H1 (cell line): Measurements from ENCODE around the gene GDPD5. TPM values are rescaled to one million over a fixed set of nuclear protein-coding genes. Genes with fewer than 3 reads are reported as not detected.

Experiments
- CTCF ChIA-PET: fragments of 300-600 bp; sonication (Branson Sonifier 250); formaldehyde crosslinking; loops from one replicate; lab custom pipeline; 2021; ENCODE audit not compliant: partially characterized antibody; lab: Charles Lee
- POLR2A ChIA-PET: fragments of 300-600 bp; sonication (Branson Sonifier 250); formaldehyde crosslinking; loops from one replicate; lab custom pipeline; 2021; ENCODE audit warnings: inconsistent platforms; ENCODE audit not compliant: partially characterized antibody; lab: Charles Lee
- DNase-seq, 2 experiments: peaks; one replicate each; pipeline versions ENCODE4 v3.0.0 to v3.0.0-alpha.2; 2010 to 2022; ENCODE audit warnings: low spot score in 2 of 2, low read depth in 1 of 2, mixed read lengths in 1 of 2
- FAIRE-seq: peaks from 2 replicates; lab custom pipeline; 2011; peaks lifted over from hg19 to GRCh38; lab: Jason Lieb, UNC
- H2AFZ ChIP-seq: 2 replicates; pipeline ENCODE4 v1.8.1; 2012; ENCODE audit warnings: low read length, inconsistent platforms
- H2AK5ac ChIP-seq: 2 replicates; pipeline ENCODE4 v1.6.1; 2013; ENCODE audit warnings: low read depth, low read length
- H2BK120ac ChIP-seq: replicated peaks from 2 replicates; pipeline ENCODE3; 2013; ENCODE audit warnings: low read depth, low read length, inconsistent platforms
- H2BK12ac ChIP-seq: 2 replicates; pipeline ENCODE4 v1.6.1; 2013; ENCODE audit warnings: low read depth, low read length
- H2BK15ac ChIP-seq: 2 replicates; pipeline ENCODE4 v1.6.1; 2013; ENCODE audit warnings: low read length
- H2BK20ac ChIP-seq: 2 replicates; pipeline ENCODE4 v1.6.1; 2013; ENCODE audit warnings: low read length
- H2BK5ac ChIP-seq: 2 replicates; pipeline ENCODE4 v1.6.1; 2013; ENCODE audit warnings: low read depth, low read length
- H3K14ac ChIP-seq: 2 replicates; pipeline ENCODE4 v1.6.1; 2013; ENCODE audit warnings: inconsistent platforms; ENCODE audit not compliant: insufficient read length
- H3K18ac ChIP-seq: 2 replicates; pipeline ENCODE4 v1.6.1; 2013; ENCODE audit warnings: low read length; ENCODE audit errors: extremely low read depth
- H3K23ac ChIP-seq: 2 replicates; pipeline ENCODE4 v1.6.1; 2013; ENCODE audit warnings: inconsistent platforms; ENCODE audit not compliant: insufficient read length
- H3K23me2 ChIP-seq: 2 replicates; pipeline ENCODE4 v1.6.1; 2013; ENCODE audit warnings: low read depth, low read length
- H3K27ac ChIP-seq: 2 replicates; pipeline ENCODE4 v1.6.1; 2011; ENCODE audit warnings: low read depth, low read length, inconsistent platforms
- H3K27me3 ChIP-seq, 4 experiments: replicated peaks in 1 of 4; 1 replicate in 1 of 4; 2 replicates in 3 of 4; pipeline versions ENCODE4 v1.6.1 to v1.8.1; 2011 to 2013; ENCODE audit warnings: low read length in 3 of 4, mild to moderate bottlenecking in 3 of 4, inconsistent platforms in 2 of 4, mixed read lengths in 2 of 4, moderate library complexity in 1 of 4; ENCODE audit not compliant: control insufficient read depth in 3 of 4, insufficient read depth in 3 of 4; ENCODE audit errors: extremely low read depth in 1 of 4
- H3K36me3 ChIP-seq, 4 experiments: 2 replicates each; pipeline versions ENCODE4 v1.6.1 to v1.8.1; 2011 to 2013; ENCODE audit warnings: mild to moderate bottlenecking in 4 of 4, low read length in 3 of 4, moderate library complexity in 2 of 4, control low read depth in 1 of 4, inconsistent platforms in 1 of 4; ENCODE audit not compliant: insufficient read depth in 4 of 4, control insufficient read depth in 2 of 4
- H3K4ac ChIP-seq: replicated peaks from 2 replicates; pipeline ENCODE3; 2013; ENCODE audit warnings: low read length, low read depth, mixed read lengths, inconsistent platforms; ENCODE audit not compliant: insufficient read length
- H3K4me1 ChIP-seq, 4 experiments: replicated peaks in 1 of 4; 1 replicate in 1 of 4; 2 replicates in 3 of 4; pipeline versions ENCODE4 v1.6.1 to v1.8.1; 2011 to 2013; ENCODE audit warnings: low read length in 3 of 4, inconsistent platforms in 2 of 4, mixed read lengths in 1 of 4; ENCODE audit not compliant: insufficient read depth in 4 of 4, control insufficient read depth in 3 of 4
- H3K4me2 ChIP-seq, 2 experiments: 2 replicates each; pipeline versions ENCODE4 v1.6.1 to v1.8.1; 2011 to 2013; ENCODE audit warnings: low read depth in 2 of 2, low read length in 2 of 2, control low read depth in 1 of 2, inconsistent platforms in 1 of 2, mild to moderate bottlenecking in 1 of 2; ENCODE audit not compliant: insufficient read depth in 1 of 2
- H3K4me3 ChIP-seq, 4 experiments: fragments of 200-600, 300-600 bp in 1 of 4; sonication (generic), shearing (Covaris generic), sonication (Bioruptor Twin) in 1 of 4; 2 replicates each; pipeline versions ENCODE4 v1.5.1 to v1.8.1; 2011 to 2016; ENCODE audit warnings: low read length in 4 of 4, low read depth in 3 of 4, control low read depth in 2 of 4, inconsistent platforms in 2 of 4, mild to moderate bottlenecking in 2 of 4, mixed read lengths in 1 of 4, moderate library complexity in 1 of 4; ENCODE audit not compliant: insufficient read depth in 2 of 4; ENCODE audit errors: extremely low read depth in 1 of 4
- H3K56ac ChIP-seq: replicated peaks from 2 replicates; pipeline ENCODE3; 2013; ENCODE audit warnings: low read depth, mild to moderate bottlenecking, mixed read lengths, low read length, inconsistent platforms; ENCODE audit not compliant: insufficient read length
- H3K79me1 ChIP-seq: 2 replicates; pipeline ENCODE4 v1.6.1; 2013; ENCODE audit warnings: low read depth, low read length, control low read depth
- H3K79me2 ChIP-seq, 2 experiments: 2 replicates each; pipeline versions ENCODE4 v1.6.1 to v1.8.1; 2012 to 2013; ENCODE audit warnings: low read length in 2 of 2, mild to moderate bottlenecking in 2 of 2, inconsistent platforms in 1 of 2; ENCODE audit not compliant: insufficient read depth in 2 of 2, control insufficient read depth in 1 of 2
- H3K9ac ChIP-seq, 4 experiments: replicated peaks in 1 of 4; 1 replicate in 1 of 4; 2 replicates in 3 of 4; pipeline versions ENCODE4 v1.6.1 to v1.8.1; 2011 to 2013; ENCODE audit warnings: low read depth in 3 of 4, low read length in 3 of 4, control low read depth in 2 of 4, mild to moderate bottlenecking in 2 of 4, moderate library complexity in 2 of 4, inconsistent platforms in 1 of 4; ENCODE audit errors: extremely low read depth in 1 of 4
- H3K9me3 ChIP-seq, 2 experiments: 2 replicates each; pipeline versions ENCODE4 v1.6.1 to v1.8.1; 2012 to 2013; ENCODE audit warnings: mild to moderate bottlenecking in 2 of 2, moderate library complexity in 2 of 2, control low read depth in 1 of 2, inconsistent platforms in 1 of 2, low read depth in 1 of 2, low read length in 1 of 2, mixed read lengths in 1 of 2; ENCODE audit not compliant: insufficient read depth in 2 of 2
- H4K20me1 ChIP-seq, 2 experiments: replicated peaks in 1 of 2; 2 replicates each; pipeline versions ENCODE3 to v1.8.1; 2011 to 2013; ENCODE audit warnings: inconsistent platforms in 2 of 2, low read length in 2 of 2, mild to moderate bottlenecking in 1 of 2; ENCODE audit not compliant: insufficient read depth in 2 of 2, control insufficient read depth in 1 of 2
- H4K5ac ChIP-seq: 2 replicates; pipeline ENCODE4 v1.6.1; 2013; ENCODE audit warnings: low read length, low read depth, mixed read lengths, inconsistent platforms; ENCODE audit not compliant: insufficient read length
- H4K8ac ChIP-seq: 2 replicates; pipeline ENCODE4 v1.8.0; 2013; ENCODE audit warnings: mild to moderate bottlenecking, moderate library complexity, low read length, inconsistent platforms; ENCODE audit not compliant: insufficient read depth; ENCODE audit errors: extremely low read depth
- H4K91ac ChIP-seq: replicated peaks from 2 replicates; pipeline ENCODE3; 2013; ENCODE audit warnings: low read length, mixed read lengths, inconsistent platforms; ENCODE audit not compliant: insufficient read length
- KDM1A ChIP-seq: fragments of 200-600, 300-600 bp; sonication (generic); IDR thresholded peaks from 2 replicates; pipeline ENCODE4 v1.7.1; 2016; ENCODE audit warnings: mild to moderate bottlenecking, low read length, borderline replicate concordance
- SP2 ChIP-seq: IDR thresholded peaks from 2 replicates; pipeline ENCODE4 v1.6.1; 2012; ENCODE audit warnings: mild to moderate bottlenecking, low read length, inconsistent platforms
- SP4 ChIP-seq: IDR thresholded peaks from 2 replicates; pipeline ENCODE4 v1.6.1; 2012; ENCODE audit warnings: low read length, inconsistent platforms
- WGBS, 2 experiments: shearing (Covaris generic) in 1 of 2; methylation state at CpG; one replicate each; pipeline versions ENCODE4 v1.1.6 to v1.1.7; 2013 to 2015; ENCODE audit warnings: low lambda C conversion rate in 2 of 2, mixed read lengths in 2 of 2, inconsistent platforms in 1 of 2, low coverage in 1 of 2, missing lambda C conversion rate in 1 of 2; ENCODE audit not compliant: insufficient replicate concordance in 2 of 2, insufficient coverage in 1 of 2, insufficient read length in 1 of 2; ENCODE audit errors: extremely low coverage in 1 of 2, missing lambda C conversion rate in 1 of 2; 5-methylcytosine and 5-hydroxymethylcytosine counted together
- polyA plus RNA-seq, 7 experiments: library from polyadenylated mRNA; depleted of rRNA in 3 of 7; stranded (reverse) in 5 of 7; unstranded in 2 of 7; fragments of >200 nt in 5 of 7; fragments of 200-250 nt in 2 of 7; gene quantifications; 1 replicate in 5 of 7; 2 replicates in 1 of 7; 4 replicates in 1 of 7; pipeline versions ENCODE4 v1.2.1 to v1.2.3, GENCODE V29; 2011 to 2013; ENCODE audit warnings: missing spikeins in 2 of 7, mixed read lengths in 2 of 7
- total RNA-seq: library from RNA; stranded (reverse); fragmentation: NEBNext Ultra II Directional; extraction: Animal tissue kit (Norgen Biotek cat#: 25700); gene quantifications from 2 replicates; pipeline ENCODE4 v1.2.1, GENCODE V29; 2021

The GDPD5 gene
- total and polyA plus RNA-seq, 2 of the 8 experiments (the other 6 are each of a cell fraction or from before 2014, with no cell fraction given): 7.8 to 8.6 TPM

- Histone ChIP-seq H3K18ac (no peak overlapping the region), H3K14ac (no peak overlapping the region), H4K20me1 (no peaks in the 10 kb centered on the region), H3K27ac (no peak overlapping the region), H3K4me1 (peaks cover 0 to 3% (median 0%) of the 10 kb centered on the region in 4 experiments; a peak in 3 of 7 replicates), H4K5ac (no peak overlapping the region), H3K4me3 (no peak overlapping the region), H2BK5ac (no peak overlapping the region), H3K23me2 (no peaks in the 10 kb centered on the region), H2BK15ac (no peak overlapping the region), H4K8ac (no peak overlapping the region), H3K27me3 (no peaks in the 10 kb centered on the region), H3K4me2 (no peak overlapping the region), H4K91ac (no peak overlapping the region), H3K56ac (no peak overlapping the region), H3K23ac (no peak overlapping the region), H2BK12ac (no peak overlapping the region), H3K79me1 (no peaks in the 10 kb centered on the region), H3K9ac (no peak overlapping the region), H2BK20ac (no peak overlapping the region), H3K79me2 (no peaks in the 10 kb centered on the region), H2AK5ac (no peak overlapping the region), H2AFZ (no peak overlapping the region), H3K9me3 (no peaks in the 10 kb centered on the region), H3K4ac (no peak overlapping the region), H2BK120ac (no peak overlapping the region), H3K36me3 (no peaks in the 10 kb centered on the region)
- FAIRE-seq (no peak), DNase-seq (no peak)
- no peak for TF ChIP-seq SP4
- TF ChIP-seq KDM1A: no peak
- no peak for TF ChIP-seq SP2
- ChIA-PET CTCF (interaction anchor here (0.8 to 2.0 kb wide), 5 partner anchors 32 to 145 kb away, joined by 3 to 6 read pairs (median 4); no protein-coding TSS in a partner anchor), POLR2A (interaction anchor here (16.7 to 20.0 kb wide), 2 partner anchors 9 to 30 kb away, joined by 269 to 570 read pairs; partner anchors contain the start of genes KLHL35 and RPS3)
- 77% methylated on average over 7 of the region's 8 CpGs; no CpG with 5 or more reads in 1 of the 2 experiments for WGBS, 2 experiments
These were observed 131.5 kb downstream of the GDPD5 start for GRCh38 chr11:75394085-75394840.
